ENCODE measurements around the gene ANOS1.
"Not testable (repeated sequence)": the region's sequence is repeated elsewhere in the genome, so short reads cannot be mapped to it uniquely, and the experiment has no call there.

ANOS1 gene

DNA sequence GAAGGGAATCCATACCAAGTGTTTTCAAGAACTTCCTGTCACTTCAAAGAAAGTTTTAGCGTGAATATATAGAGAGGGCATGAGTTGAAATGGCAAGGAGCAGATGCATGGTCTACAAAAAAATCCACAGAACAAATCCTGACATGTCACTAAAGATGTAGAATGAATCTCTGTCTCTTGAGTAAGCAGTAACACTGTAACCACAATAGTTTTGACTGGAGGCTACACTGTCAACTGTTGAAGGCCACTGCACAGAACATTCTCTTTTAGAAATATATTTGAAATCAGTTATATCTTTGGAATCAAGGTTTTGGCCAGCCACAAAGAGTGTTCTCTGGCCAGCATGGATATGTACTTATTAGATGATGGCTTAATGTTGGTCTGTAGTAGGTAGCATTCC is 183.5 kb downstream of the ANOS1 start:
- TF ChIP-seq, protein P1, sequence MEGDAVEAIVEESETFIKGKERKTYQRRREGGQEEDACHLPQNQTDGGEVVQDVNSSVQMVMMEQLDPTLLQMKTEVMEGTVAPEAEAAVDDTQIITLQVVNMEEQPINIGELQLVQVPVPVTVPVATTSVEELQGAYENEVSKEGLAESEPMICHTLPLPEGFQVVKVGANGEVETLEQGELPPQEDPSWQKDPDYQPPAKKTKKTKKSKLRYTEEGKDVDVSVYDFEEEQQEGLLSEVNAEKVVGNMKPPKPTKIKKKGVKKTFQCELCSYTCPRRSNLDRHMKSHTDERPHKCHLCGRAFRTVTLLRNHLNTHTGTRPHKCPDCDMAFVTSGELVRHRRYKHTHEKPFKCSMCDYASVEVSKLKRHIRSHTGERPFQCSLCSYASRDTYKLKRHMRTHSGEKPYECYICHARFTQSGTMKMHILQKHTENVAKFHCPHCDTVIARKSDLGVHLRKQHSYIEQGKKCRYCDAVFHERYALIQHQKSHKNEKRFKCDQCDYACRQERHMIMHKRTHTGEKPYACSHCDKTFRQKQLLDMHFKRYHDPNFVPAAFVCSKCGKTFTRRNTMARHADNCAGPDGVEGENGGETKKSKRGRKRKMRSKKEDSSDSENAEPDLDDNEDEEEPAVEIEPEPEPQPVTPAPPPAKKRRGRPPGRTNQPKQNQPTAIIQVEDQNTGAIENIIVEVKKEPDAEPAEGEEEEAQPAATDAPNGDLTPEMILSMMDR (IDR thresholded peaks at IDR 0.05; ENCODE audit: low read depth, low read length) = no peak
- TF ChIP-seq, protein P2, sequence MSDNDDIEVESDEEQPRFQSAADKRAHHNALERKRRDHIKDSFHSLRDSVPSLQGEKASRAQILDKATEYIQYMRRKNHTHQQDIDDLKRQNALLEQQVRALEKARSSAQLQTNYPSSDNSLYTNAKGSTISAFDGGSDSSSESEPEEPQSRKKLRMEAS (IDR thresholded peaks at IDR 0.05; ENCODE audit: low read depth, low read length) = no peak
- TF ChIP-seq MYC (IDR thresholded peaks at IDR 0.05; ENCODE audit: low read depth, low read length) (no peak), POLR2A (IDR thresholded peaks at IDR 0.05; ENCODE audit: extremely low read depth, insufficient read length) (no peak)
- H3K4me3 ChIP-seq (ENCODE audit: low read depth, low read length) = no peak overlapping the region
- no peak for DNase-seq (ENCODE audit: low read depth)

DNA sequence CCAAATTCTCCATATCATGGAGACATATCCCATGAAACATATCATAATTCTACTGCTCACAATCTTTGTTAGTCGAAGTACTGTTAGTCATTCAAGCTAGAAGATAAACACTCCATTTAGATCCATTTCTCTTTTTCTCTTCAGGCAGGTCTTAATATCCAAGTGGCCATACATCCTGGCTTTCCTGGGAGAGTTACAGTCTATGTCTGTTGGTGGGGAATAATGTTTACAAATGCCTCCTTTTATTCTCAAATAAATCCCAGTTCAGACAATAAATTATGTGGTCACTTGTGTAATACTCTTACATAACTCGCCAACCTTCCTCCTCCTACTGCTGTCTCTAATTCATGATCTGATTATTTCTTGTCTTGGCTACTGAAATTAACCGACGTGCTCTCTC is 185.2 kb downstream of the ANOS1 start:
- no peak for TF ChIP-seq MYC (IDR thresholded peaks at IDR 0.05; ENCODE audit: low read depth, low read length)
- no peak for TF ChIP-seq POLR2A (IDR thresholded peaks at IDR 0.05; ENCODE audit: extremely low read depth, insufficient read length)
- TF ChIP-seq, protein P2 (IDR thresholded peaks at IDR 0.05; ENCODE audit: low read depth, low read length) = no peak
- DNase-seq (ENCODE audit: low read depth) = no peak
- no peak overlapping the region for H3K4me3 ChIP-seq (ENCODE audit: low read depth, low read length)

DNA sequence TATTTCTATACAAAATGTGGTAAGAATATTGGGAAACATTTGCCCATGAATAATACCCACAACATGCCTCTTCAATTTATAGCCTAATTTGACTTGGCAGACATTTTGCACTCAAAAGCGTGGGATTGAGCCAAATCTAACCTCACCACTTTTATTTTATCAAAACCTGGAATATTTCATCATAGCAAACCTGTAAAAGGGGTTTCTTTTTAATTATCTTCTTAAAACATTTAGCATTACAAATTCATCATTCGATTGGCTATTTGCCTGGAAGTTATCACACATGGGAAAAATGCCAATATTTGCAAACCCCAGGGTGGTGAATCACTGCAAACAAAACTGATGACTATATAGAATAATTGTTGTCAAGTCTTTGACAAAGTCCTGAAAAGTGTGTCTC is 211.1 kb downstream of the ANOS1 start:
- no peak for DNase-seq (ENCODE audit: low read depth)
- TF ChIP-seq, protein P2 (IDR thresholded peaks at IDR 0.05; ENCODE audit: low read depth, low read length) = no peak
- TF ChIP-seq MYC (IDR thresholded peaks at IDR 0.05; ENCODE audit: low read depth, low read length) (no peak), POLR2A (IDR thresholded peaks at IDR 0.05; ENCODE audit: extremely low read depth, insufficient read length) (no peak)
- TF ChIP-seq, protein P1 (IDR thresholded peaks at IDR 0.05; ENCODE audit: low read depth, low read length) = no peak

DNA sequence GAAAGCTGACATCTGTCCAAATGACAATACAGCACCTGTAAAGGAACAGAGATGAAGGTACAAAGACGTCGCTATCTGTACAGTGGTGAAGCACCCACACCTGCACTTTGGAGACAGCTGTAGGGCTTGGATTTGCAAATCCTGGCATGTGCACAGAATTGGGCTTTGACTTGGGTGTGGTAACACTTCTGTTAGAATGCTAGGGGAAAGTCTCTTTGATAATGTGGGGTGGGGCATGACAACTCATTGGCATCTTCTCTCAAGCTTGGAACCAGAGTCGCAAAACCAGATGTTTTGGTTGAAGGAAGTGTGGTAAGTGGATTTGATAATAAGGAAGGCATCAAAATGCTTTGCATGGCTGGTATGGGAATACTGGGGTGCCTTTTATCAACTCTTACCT is 211.8 kb downstream of the ANOS1 start:
- TF ChIP-seq, protein P1 (IDR thresholded peaks at IDR 0.05; ENCODE audit: low read depth, low read length) = no peak
- TF ChIP-seq, protein P2 (IDR thresholded peaks at IDR 0.05; ENCODE audit: low read depth, low read length) = no peak
- TF ChIP-seq MYC (IDR thresholded peaks at IDR 0.05; ENCODE audit: low read depth, low read length) = no peak
- no peak for TF ChIP-seq POLR2A (IDR thresholded peaks at IDR 0.05; ENCODE audit: extremely low read depth, insufficient read length)
- H3K4me3 ChIP-seq (ENCODE audit: low read depth, low read length) = no peak overlapping the region
- no peak for DNase-seq (ENCODE audit: low read depth)

More for the DNA sequence above, 211.1 kb downstream of the ANOS1 start:
- H3K4me3 ChIP-seq (ENCODE audit: low read depth, low read length) = no peak overlapping the region

DNA sequence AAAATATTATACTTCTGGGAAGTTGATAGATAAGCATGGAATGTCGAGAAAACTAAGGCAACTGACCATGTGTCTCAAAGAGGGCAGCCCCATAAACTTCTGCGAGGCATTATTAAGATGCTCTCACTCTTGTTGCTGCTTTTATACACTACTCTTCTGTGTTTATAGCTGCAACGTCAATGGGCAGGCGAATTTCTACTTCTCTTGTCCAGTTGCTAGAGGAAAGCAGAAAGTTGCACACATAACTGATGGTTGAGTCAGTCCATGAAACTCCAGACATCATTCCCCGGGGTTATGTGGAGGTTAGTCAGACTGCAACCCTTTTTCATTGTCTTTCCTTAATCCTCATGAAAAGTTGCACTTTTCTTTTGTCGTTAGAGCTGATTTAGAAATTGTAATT is 227.5 kb downstream of the ANOS1 start:
- H3K4me3 ChIP-seq (ENCODE audit: low read depth, low read length) = no peak overlapping the region
- DNase-seq (ENCODE audit: low read depth) = no peak
- TF ChIP-seq, protein P1 (IDR thresholded peaks at IDR 0.05; ENCODE audit: low read depth, low read length) = no peak
- TF ChIP-seq, protein P2 (IDR thresholded peaks at IDR 0.05; ENCODE audit: low read depth, low read length) = no peak
- no peak for TF ChIP-seq POLR2A (IDR thresholded peaks at IDR 0.05; ENCODE audit: extremely low read depth, insufficient read length)
- no peak for TF ChIP-seq MYC (IDR thresholded peaks at IDR 0.05; ENCODE audit: low read depth, low read length)

DNA sequence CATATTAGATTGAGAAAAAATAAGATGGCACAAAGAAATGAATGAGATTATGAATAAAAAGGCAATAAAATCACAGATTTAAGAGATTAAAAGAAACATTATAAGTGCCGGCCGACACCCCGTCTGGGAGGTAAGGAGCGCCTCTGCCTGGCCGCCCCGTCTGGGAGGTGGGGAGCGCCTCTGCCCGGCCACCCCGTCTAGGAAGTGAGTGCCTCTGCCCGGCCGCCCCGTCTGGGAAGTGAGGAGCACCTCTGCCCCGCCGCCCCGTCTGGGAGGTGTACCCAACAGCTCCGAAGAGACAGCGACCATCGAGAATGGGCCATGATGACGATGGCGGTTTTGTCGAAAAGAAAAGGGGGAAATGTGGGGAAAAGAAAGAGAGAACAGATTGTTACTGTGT is 229.8 kb downstream of the ANOS1 start:
- not testable (repeated sequence) for H3K4me3 ChIP-seq (ENCODE audit: low read depth, low read length)

DNA sequence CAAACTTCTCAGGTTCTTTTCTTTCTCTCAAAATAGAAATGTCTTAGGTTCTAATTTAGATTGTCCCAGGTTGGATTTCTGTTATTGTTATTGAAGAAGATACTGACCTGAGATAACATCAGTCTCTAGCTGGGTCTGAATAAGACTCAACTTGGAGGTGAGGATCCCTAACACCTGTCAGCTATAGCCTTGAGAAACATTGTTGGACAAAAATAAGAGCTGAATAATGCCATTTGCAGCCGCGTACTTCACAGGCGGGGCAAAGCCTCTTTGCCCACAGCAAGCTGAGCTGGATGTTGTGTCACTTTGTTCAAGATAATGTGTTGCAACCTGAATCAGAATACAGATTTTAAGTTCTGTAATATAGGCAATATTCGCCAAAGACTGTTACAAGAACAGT is 231.7 kb downstream of the ANOS1 start:
- no peak for DNase-seq (ENCODE audit: low read depth)
- TF ChIP-seq POLR2A (IDR thresholded peaks at IDR 0.05; ENCODE audit: extremely low read depth, insufficient read length) (no peak), MYC (IDR thresholded peaks at IDR 0.05; ENCODE audit: low read depth, low read length) (no peak)
- TF ChIP-seq, protein P1 (IDR thresholded peaks at IDR 0.05; ENCODE audit: low read depth, low read length) = no peak
- TF ChIP-seq, protein P2 (IDR thresholded peaks at IDR 0.05; ENCODE audit: low read depth, low read length) = no peak
- H3K4me3 ChIP-seq (ENCODE audit: low read depth, low read length) = no peak overlapping the region

More for the DNA sequence above, 229.8 kb downstream of the ANOS1 start:
- not testable (repeated sequence) for DNase-seq (ENCODE audit: low read depth)

DNA sequence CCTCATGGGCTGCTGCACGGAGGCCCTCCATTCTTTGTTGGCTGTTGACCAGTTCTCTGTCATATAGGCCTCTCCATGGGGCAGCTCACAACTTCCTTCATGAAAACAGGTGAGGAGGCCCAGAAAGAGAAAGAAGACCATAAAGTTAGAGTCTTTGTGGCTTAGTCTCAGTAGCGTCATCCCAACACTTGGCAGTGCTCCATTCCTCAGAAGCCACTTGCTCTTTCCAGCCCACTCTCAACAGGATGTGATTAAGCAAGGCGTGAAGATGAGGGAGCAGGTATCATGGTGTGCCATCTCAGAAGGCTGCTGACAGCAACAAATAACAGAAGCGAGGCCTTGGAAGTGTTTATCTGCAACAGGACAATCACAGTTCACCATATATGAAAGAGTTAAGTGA is 236.9 kb downstream of the ANOS1 start:
- not testable (repeated sequence) for H3K4me3 ChIP-seq (ENCODE audit: low read depth, low read length); DNase-seq (ENCODE audit: low read depth)

Data from NB4 (cell line).